ENCODE measurements around the gene PZP. TPM values are rescaled to one million over a fixed set of nuclear protein-coding genes. Genes with fewer than 3 reads are reported as not detected.

The PZP gene
- total RNA-seq, 1 experiment from 2014 or later: not detected

DNA sequence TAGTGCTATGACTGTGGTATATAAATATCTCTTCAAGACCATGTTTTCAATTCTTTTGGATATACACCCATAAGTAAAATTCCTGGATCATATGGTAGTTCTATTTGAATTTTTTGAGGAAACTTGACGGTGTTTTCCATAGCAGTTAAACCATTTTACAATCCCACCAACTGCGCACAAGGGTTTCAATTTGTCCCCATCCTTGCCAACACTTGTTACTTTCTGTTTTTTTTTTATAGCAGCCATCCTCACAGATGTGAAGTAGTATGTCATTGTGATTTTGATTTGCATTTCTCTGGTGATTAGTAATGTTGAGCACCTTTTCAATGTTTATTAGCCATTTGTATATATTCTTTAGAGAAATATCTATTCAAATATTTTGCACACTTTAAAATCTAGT is 78.0 kb downstream of the PZP start:
- H4K20me1 ChIP-seq (ENCODE audit: control insufficient read depth, insufficient read depth, insufficient read length): no peaks in the 10 kb centered on the region
- H3K14ac ChIP-seq (ENCODE audit: insufficient read depth, low read length): no peak overlapping the region
- no peak overlapping the region for H3K18ac ChIP-seq (ENCODE audit: insufficient read length, low read depth, low read length)
- no peaks in the 10 kb centered on the region for H3K79me2 ChIP-seq (ENCODE audit: insufficient read depth, low read length)
- no peak overlapping the region for H2AFZ ChIP-seq (ENCODE audit: low read length)
- H3K27ac Mint-ChIP-seq: no peak overlapping the region
- H3K23me2 ChIP-seq (ENCODE audit: insufficient read length, low read depth, low read length, poor library complexity, severe bottlenecking): no peaks in the 10 kb centered on the region
- no peak overlapping the region for H3K23ac ChIP-seq (ENCODE audit: insufficient read length, low read depth, low read length)
- no peak overlapping the region for H2BK5ac ChIP-seq (ENCODE audit: insufficient read length, low read length)
- no peak overlapping the region for H3K9ac ChIP-seq (ENCODE audit: extremely low read depth, insufficient read length, low read length)
- H2BK12ac ChIP-seq (ENCODE audit: insufficient read length, low read depth, low read length): no peak overlapping the region
- WGBS (ENCODE audit: extremely low coverage, insufficient read length, low lambda C conversion rate): no CpG with 5 or more reads among the region's 2 CpGs
- no peak overlapping the region for H3K4ac ChIP-seq (ENCODE audit: low read depth, low read length)
- no peak overlapping the region for H3K56ac ChIP-seq (ENCODE audit: insufficient read length, low read depth, low read length)
- no peak overlapping the region for H3T11ph ChIP-seq (ENCODE audit: low read length)
- H4K91ac ChIP-seq (ENCODE audit: insufficient read length, low read depth, low read length): no peak overlapping the region
- H3K79me1 ChIP-seq (ENCODE audit: insufficient read depth, low read depth, low read length, poor library complexity, severe bottlenecking): no peaks in the 10 kb centered on the region
- H3K4me1 Mint-ChIP-seq: no peaks in the 10 kb centered on the region
- H2BK120ac ChIP-seq (ENCODE audit: low read depth, low read length, poor library complexity, severe bottlenecking): no peak overlapping the region
- TF ChIP-seq CTCF (conservative IDR thresholded peaks at IDR 0.05): no peak
- H2AK5ac ChIP-seq (ENCODE audit: insufficient read length, low read length): no peak overlapping the region
- no peak overlapping the region for H3K27ac ChIP-seq (ENCODE audit: insufficient read length, low read depth, low read length)
- no peak overlapping the region for H3K4me2 ChIP-seq (ENCODE audit: insufficient read depth, insufficient read length, low read length)
- H3K27me3 ChIP-seq (ENCODE audit: insufficient read depth, low read length): no peaks in the 10 kb centered on the region
- H3K36me3 Mint-ChIP-seq (ENCODE audit: insufficient read depth in 1 of 3, low read depth in 3 of 3): peaks cover 0 to 9% (median 0%) of the 10 kb centered on the region in 3 experiments; a peak in 1 of 7 replicates
- H4K8ac ChIP-seq (replicated peaks; ENCODE audit: insufficient read length, low read depth, low read length): no peak overlapping the region
- H3K9me3 Mint-ChIP-seq: peaks cover 2% of the 10 kb centered on the region in 2 experiments; a peak in 2 of 5 replicates
- H3K9me3 ChIP-seq (ENCODE audit: control insufficient read depth, low read depth, low read length): no peaks in the 10 kb centered on the region
- no peak overlapping the region for H2BK15ac ChIP-seq (ENCODE audit: low read depth, low read length)
- no peak overlapping the region for H4K5ac ChIP-seq (ENCODE audit: insufficient read length, low read depth, low read length)
- DNase-seq: no peak
- H3K27me3 Mint-ChIP-seq (ENCODE audit: low read depth): no peaks in the 10 kb centered on the region
- H3K4me1 ChIP-seq (ENCODE audit: insufficient read depth, low read length): no peaks in the 10 kb centered on the region
- H2BK20ac ChIP-seq (ENCODE audit: low read depth, low read length, poor library complexity, severe bottlenecking): no peak overlapping the region
- no peak overlapping the region for H3K4me3 Mint-ChIP-seq

Data from H9 (cell line).